OCI-LY7 (cell line): ENCODE measurements around the gene CARMIL1. TPM values are rescaled to one million over a fixed set of nuclear protein-coding genes. Genes with fewer than 3 reads are reported as not detected.
A peak's percentile ranks its signal among the peaks of the same experiment; 100 is the strongest.

Experiments used
- BruUV-seq: library from RNA; stranded (reverse); fragments of 400-500 nt; replicated peaks from 2 replicates; lab custom pipeline; 2021; lab: Mats Ljungman, UMichigan
- CTCF ChIA-PET: fragments of 300-600 bp; sonication (Branson Sonifier 250); formaldehyde crosslinking; loops from one replicate; lab custom pipeline; 2022; ENCODE audit warnings: antibody characterized with exemption; ENCODE audit not compliant: unreplicated experiment; lab: Charles Lee
- POLR2A ChIA-PET: fragments of 300-600 bp; sonication (Branson Sonifier 250); formaldehyde crosslinking; loops from one replicate; lab custom pipeline; 2022; ENCODE audit warnings: antibody characterized with exemption; lab: Charles Lee
- DNase-seq: peaks from one replicate; pipeline ENCODE4 v3.0.0-alpha.2; 2015; ENCODE audit warnings: low spot score
- H2AFZ ChIP-seq: fragments of 200-600 bp; sonication (generic), shearing (Covaris generic); 2 replicates; pipeline ENCODE4 v1.6.1; 2014; ENCODE audit warnings: mild to moderate bottlenecking, antibody characterized with exemption, low read length, moderate library complexity
- H3K27ac ChIP-seq: fragments of 200-600 bp; sonication (generic); 2 replicates; pipeline ENCODE4 v1.5.1; 2014; ENCODE audit warnings: mixed run types, low read depth, mild to moderate bottlenecking, moderate library complexity, low read length, inconsistent platforms; ENCODE audit not compliant: poor library complexity, severe bottlenecking
- H3K36me3 ChIP-seq: fragments of 200-600 bp; sonication (generic); 2 replicates; pipeline ENCODE4 v1.6.1; 2014; ENCODE audit warnings: mild to moderate bottlenecking, antibody characterized with exemption, low read length, moderate library complexity, mixed read lengths; ENCODE audit not compliant: insufficient read depth
- H3K4me1 ChIP-seq: fragments of 200-600 bp; sonication (generic); 2 replicates; pipeline ENCODE4 v1.5.1; 2014; ENCODE audit warnings: mild to moderate bottlenecking, low read length; ENCODE audit not compliant: insufficient read depth, poor library complexity, severe bottlenecking
- H3K4me2 ChIP-seq: fragments of 200-600 bp; sonication (generic); 2 replicates; pipeline ENCODE4 v1.6.1; 2014; ENCODE audit warnings: mild to moderate bottlenecking, low read length
- H3K4me3 ChIP-seq: fragments of 200-600 bp; sonication (generic); 2 replicates; pipeline ENCODE4 v1.5.1; 2014; ENCODE audit warnings: mild to moderate bottlenecking, low read depth, low read length; ENCODE audit not compliant: poor library complexity, severe bottlenecking
- H3K79me2 ChIP-seq: fragments of 200-600 bp; sonication (generic); 2 replicates; pipeline ENCODE4 v1.6.1; 2016; ENCODE audit warnings: low read depth, mild to moderate bottlenecking, low read length, moderate library complexity, mixed read lengths; ENCODE audit not compliant: insufficient read depth
- H3K9me2 ChIP-seq: fragments of 200-600 bp; sonication (generic); 2 replicates; pipeline ENCODE4 v1.6.1; 2016; ENCODE audit warnings: mild to moderate bottlenecking, low read length, mixed read lengths; ENCODE audit not compliant: insufficient read depth
- H3K9me3 ChIP-seq: fragments of 200-600 bp; sonication (generic); 2 replicates; pipeline ENCODE4 v1.6.1; 2014; ENCODE audit warnings: mild to moderate bottlenecking, mixed run types, low read length, mixed read lengths
- H4K20me1 ChIP-seq: fragments of 200-600 bp; sonication (generic); 2 replicates; pipeline ENCODE4 v1.6.1; 2014; ENCODE audit warnings: mild to moderate bottlenecking, antibody characterized with exemption, low read length, moderate library complexity, mixed read lengths; ENCODE audit not compliant: insufficient read depth
- EZH2phosphoT487 ChIP-seq: fragments of 200-600 bp; sonication (generic); IDR thresholded peaks from 2 replicates; pipeline ENCODE4 v1.6.1; 2018; ENCODE audit warnings: low read depth, borderline replicate concordance, mild to moderate bottlenecking, mixed run types, antibody characterized with exemption, low read length, moderate library complexity, mixed read lengths
- intact Hi-C: fragments of 100-400 bp; cut with micrococcal nuclease; formaldehyde crosslinking; loops from one replicate; pipeline ENCODE4 v1.10.0; 2022; ENCODE audit not compliant: unreplicated experiment
- total RNA-seq, 2 experiments: library from RNA; depleted of rRNA in 1 of 2; stranded (reverse); fragments of >200 nt in 1 of 2; shearing (Covaris generic) in 1 of 2; gene quantifications; 2 replicates each; pipeline ENCODE4 v1.2.3, GENCODE V29; 2014 to 2022
- TF ChIP-seq, protein P1 (sequence below): fragments of 200-600 bp; sonication (generic); conservative IDR thresholded peaks from 2 replicates; pipeline ENCODE4 v1.5.1; 2014; ENCODE audit warnings: mild to moderate bottlenecking, antibody characterized with exemption, low read length, moderate library complexity, mixed read lengths

CARMIL1 gene
- total RNA-seq, 2 experiments from 2014 or later: 25.5 to 40.1 TPM

DNA sequence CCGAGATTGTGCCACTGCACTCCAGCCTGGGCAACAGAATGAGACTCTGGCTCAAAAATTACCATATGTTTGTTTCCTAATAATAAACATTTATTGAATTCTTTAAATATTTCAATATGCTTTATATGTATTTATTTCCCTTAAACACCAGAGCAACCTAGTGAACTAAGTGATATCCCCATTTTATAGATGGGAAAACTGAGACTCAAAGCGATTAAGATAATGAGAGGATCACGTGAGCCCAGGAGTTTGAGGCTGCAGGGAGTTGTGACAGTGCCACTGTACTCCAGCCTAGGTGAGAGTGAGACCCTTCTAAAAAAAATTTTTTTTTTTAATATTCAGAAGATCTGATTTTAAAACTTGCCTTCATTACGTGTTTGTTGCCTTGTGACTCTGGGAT is 19.4 kb upstream of the CARMIL1 start:
- TF ChIP-seq EZH2phosphoT487: no peak
- TF ChIP-seq, protein P1, sequence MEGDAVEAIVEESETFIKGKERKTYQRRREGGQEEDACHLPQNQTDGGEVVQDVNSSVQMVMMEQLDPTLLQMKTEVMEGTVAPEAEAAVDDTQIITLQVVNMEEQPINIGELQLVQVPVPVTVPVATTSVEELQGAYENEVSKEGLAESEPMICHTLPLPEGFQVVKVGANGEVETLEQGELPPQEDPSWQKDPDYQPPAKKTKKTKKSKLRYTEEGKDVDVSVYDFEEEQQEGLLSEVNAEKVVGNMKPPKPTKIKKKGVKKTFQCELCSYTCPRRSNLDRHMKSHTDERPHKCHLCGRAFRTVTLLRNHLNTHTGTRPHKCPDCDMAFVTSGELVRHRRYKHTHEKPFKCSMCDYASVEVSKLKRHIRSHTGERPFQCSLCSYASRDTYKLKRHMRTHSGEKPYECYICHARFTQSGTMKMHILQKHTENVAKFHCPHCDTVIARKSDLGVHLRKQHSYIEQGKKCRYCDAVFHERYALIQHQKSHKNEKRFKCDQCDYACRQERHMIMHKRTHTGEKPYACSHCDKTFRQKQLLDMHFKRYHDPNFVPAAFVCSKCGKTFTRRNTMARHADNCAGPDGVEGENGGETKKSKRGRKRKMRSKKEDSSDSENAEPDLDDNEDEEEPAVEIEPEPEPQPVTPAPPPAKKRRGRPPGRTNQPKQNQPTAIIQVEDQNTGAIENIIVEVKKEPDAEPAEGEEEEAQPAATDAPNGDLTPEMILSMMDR: no peak
- no peak overlapping the region for H3K27ac ChIP-seq
- no peaks in the 10 kb centered on the region for H3K36me3 ChIP-seq
- no TSS peak for BruUV-seq
- H4K20me1 ChIP-seq: no peaks in the 10 kb centered on the region
- no peak overlapping the region for H3K4me3 ChIP-seq
- H3K4me2 ChIP-seq: no peak overlapping the region
- H3K4me1 ChIP-seq: no peaks in the 10 kb centered on the region
- CTCF ChIA-PET: no interaction called here
- H3K9me3 ChIP-seq: no peaks in the 10 kb centered on the region
- intact Hi-C loops: no loop called here
- POLR2A ChIA-PET: no interaction called here
- no peak overlapping the region for H2AFZ ChIP-seq
- no peaks in the 10 kb centered on the region for H3K9me2 ChIP-seq
- H3K79me2 ChIP-seq: no peaks in the 10 kb centered on the region
- DNase-seq: no peak

DNA sequence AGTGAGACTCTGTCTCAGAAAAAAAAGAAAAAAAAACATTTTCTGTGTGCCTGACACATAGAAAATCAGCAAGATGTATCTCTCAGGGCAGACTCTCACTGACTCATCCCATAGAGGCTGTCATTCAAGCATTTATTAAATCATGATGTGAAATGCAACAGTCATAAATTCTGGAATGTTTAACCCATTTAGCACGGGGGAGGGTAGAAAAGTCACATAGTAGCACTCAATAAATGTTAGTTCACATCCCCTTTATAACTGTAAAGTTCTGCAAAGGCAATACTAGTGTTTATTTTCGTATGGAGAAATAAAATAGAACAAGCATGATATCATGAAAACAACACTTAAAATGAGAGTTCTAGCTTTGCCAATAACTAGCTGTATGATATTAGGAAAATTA is 15.5 kb upstream of the CARMIL1 start:
- intact Hi-C loops: loop anchor here (2.0 kb wide), 1 partner anchor 41 kb away; no protein-coding TSS in a partner anchor
- H3K36me3 ChIP-seq: no peaks in the 10 kb centered on the region
- no peak overlapping the region for H3K4me3 ChIP-seq
- no TSS peak for BruUV-seq
- H3K9me2 ChIP-seq: no peaks in the 10 kb centered on the region
- no peak overlapping the region for H3K27ac ChIP-seq
- peaks cover 12% of the 10 kb centered on the region for H3K4me1 ChIP-seq
- no peak for DNase-seq
- CTCF ChIA-PET: no interaction called here
- no peak overlapping the region for H3K4me2 ChIP-seq
- H3K9me3 ChIP-seq: no peaks in the 10 kb centered on the region
- no peaks in the 10 kb centered on the region for H3K79me2 ChIP-seq
- POLR2A ChIA-PET: no interaction called here
- TF ChIP-seq, protein P1: no peak
- no peak for TF ChIP-seq EZH2phosphoT487
- H4K20me1 ChIP-seq: no peaks in the 10 kb centered on the region
- H2AFZ ChIP-seq: no peak overlapping the region

DNA sequence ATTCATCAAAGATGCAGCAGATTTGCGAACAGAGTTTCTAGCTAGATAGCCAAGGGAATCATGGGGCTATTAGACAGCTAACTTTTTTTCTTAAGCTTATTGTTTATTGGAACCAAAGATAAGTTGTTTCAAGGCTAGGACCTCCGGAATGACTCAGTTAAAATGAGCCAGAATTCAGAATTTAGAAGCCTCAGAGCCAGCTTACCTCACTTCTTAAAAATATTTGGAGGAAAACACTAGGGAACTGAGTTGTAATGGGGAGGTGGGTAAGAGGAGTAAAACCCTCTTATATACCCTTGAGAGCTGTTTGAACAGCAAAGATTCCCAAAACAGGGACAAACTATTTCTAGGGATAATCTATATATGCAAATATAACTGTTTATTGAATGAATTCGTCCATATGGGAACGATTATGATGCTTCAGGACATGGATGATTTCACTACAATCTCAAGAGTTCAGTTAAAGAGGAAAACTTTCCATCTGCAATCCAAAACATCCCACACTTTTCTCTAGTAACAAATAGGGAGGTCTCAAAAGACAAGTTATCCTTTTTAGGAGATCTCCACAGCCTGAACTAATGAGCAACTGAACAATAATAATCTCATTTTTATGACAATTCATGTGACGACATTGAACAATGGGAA is 12.6 kb upstream of the CARMIL1 start:
- POLR2A ChIA-PET: interaction anchor here (0.6 to 1.6 kb wide), 5 partner anchors 10 to 224 kb away, joined by 3 to 5 read pairs (median 4); partner anchors contain the start of gene CARMIL1
- Histone ChIP-seq H3K79me2 (no peaks in the 10 kb centered on the region), H2AFZ (peak overlapping the region; percentile 5; the same call in 1 of the 2 replicates), H3K4me3 (no peak overlapping the region), H3K4me2 (no peak overlapping the region), H3K36me3 (no peaks in the 10 kb centered on the region), H3K27ac (no peak overlapping the region), H4K20me1 (no peaks in the 10 kb centered on the region), H3K9me2 (no peaks in the 10 kb centered on the region), H3K4me1 (peaks cover 12% of the 10 kb centered on the region), H3K9me3 (no peaks in the 10 kb centered on the region)
- TF ChIP-seq, protein P1: no peak
- TF ChIP-seq EZH2phosphoT487: no peak
- CTCF ChIA-PET: interaction anchor here (0.9 to 1.5 kb wide), 6 partner anchors 9 to 224 kb away, joined by 3 to 12 read pairs (median 6); no protein-coding TSS in a partner anchor
- intact Hi-C loops: no loop called here
- BruUV-seq: no TSS peak
- no peak for DNase-seq
